HL-60/S4 treated with retinoic acid at 250 ng/mL for 4 days and 3 days (cell line): ENCODE measurements around the gene PDILT.

Source experiments
- in situ Hi-C: fragments of 300-500 bp; cut with MboI; formaldehyde crosslinking; loops from 2 replicates; pipeline ENCODE4 v1.7.0; 2022; ENCODE audit warnings: low sequenced_read_pairs

Gene PDILT

DNA sequence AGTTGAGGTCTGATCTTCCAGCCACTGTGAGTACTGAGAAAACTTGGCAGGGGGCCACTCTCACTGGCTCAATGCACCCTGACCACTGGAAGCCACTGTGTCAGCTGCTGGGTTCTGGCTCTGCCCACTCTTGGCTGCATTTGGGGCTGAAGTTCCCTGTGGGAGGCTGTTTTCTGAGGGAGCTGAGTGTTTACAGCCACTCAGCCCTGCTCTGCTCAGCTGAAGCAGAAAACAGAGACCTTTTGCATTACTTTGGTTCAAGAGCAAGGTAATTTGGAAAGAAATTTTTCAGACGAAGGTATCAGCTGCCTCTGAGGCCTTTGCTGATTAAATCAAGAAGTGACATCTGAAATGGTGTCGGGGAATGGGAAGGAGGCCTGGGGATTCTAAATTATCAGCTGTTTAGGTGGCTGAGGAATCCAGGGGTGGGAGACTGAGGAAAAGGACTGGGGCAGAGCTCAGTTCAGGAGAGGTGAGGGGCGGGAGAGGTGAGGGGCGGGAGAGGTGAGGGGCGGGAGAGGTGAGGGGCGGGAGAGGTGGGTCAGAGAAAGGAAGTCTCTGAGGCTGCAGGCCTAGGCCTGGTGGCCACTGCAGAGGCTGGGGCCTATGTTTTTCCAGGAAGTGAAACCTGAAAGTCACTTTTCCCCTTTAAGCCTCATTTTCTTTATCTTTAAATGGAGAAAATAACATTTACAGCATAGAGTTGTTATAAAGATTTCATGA, 5.0 kb upstream of the PDILT start, which contains the start of gene ACSM5:
TSS of gene ACSM5 (plus strand) at position 137 of the 723 bp plus-strand sequence. CDS start 1,951 bp downstream, outside the sequence.
- in situ Hi-C loops, result no loop called here

- in situ Hi-C loops, result no loop called here
These were observed 1.9 kb downstream of the PDILT start for GRCh38 chr16:20402651-20403050.

DNA sequence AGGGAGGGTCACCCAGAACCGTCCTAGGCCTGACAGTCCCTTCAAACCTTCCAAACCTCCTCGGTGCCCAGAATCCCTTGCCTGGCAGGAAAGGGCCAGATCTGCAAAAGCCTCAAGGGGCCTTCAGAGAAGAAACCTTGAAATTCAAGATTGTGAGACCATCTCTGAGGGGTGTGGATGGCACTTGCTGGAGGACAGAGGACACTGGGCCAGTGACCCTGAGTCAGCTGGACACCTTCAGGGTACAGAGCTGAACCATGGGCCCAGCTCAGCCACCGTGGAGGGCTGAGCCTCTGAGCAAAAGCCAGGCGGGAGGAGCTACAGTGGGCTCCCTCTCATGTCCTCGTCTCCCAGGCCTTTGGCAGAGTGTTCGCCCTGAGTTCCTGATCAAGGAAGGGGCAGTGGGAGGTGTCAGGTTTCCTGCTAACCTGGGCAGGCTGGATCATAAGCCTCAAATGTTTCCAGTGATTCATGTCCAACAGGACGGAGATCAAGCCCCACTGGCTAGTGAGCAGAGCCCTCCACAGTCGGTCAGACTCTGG, 3.0 kb downstream of the PDILT start:
- in situ Hi-C loops, result no loop called here

- in situ Hi-C loops, result no loop called here
These were observed 3.5 kb downstream of the PDILT start for GRCh38 chr16:20401066-20401465.

- in situ Hi-C loops, result no loop called here
These were observed 5.4 kb downstream of the PDILT start for GRCh38 chr16:20399185-20399584.

- in situ Hi-C loops, result no loop called here
These were observed 5.9 kb downstream of the PDILT start for GRCh38 chr16:20398603-20399002.

GRCh38 chr16:20397468-20398074, 7.0 kb downstream of the PDILT start:
- in situ Hi-C loops, result no loop called here

DNA sequence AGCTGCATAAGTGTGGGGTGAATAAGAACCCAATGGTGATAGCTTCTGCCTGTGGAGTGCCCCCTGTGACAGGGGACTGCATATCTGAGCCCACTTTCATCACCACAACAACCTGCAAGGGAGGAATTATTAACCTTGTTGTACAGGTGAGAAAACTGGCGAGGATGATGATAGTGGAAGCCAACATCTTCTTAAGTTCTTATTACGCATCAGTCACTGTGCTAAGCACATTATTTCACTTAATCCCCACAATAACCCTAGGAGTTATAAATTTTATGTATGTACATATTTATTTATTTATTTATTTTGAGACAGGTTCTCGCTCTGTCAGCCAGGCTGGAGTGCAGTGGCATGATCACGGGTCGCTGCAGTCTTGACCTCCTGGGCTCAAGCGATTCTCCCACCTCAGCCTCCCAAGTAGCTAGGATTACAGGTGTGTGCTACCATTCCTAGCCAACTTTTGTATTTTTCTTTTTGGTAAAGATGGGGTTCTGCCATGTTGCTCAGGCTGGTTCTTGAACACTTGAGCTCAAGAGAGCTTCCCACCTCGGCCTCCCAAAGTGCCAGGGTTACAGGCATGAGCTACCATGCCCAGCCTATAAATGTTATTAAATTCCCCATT, 7.6 kb downstream of the PDILT start:
- in situ Hi-C loops, result no loop called here

GRCh38 chr16:20395946-20396345, 8.6 kb downstream of the PDILT start:
- in situ Hi-C loops, result no loop called here

GRCh38 chr16:20393801-20394577, 10.5 kb downstream of the PDILT start:
- in situ Hi-C loops, result no loop called here

GRCh38 chr16:20391045-20391444, 13.5 kb downstream of the PDILT start:
- in situ Hi-C loops, result no loop called here

GRCh38 chr16:20388854-20389253, 15.7 kb downstream of the PDILT start:
- in situ Hi-C loops, result loop anchor here (10.0 kb wide), 1 partner anchor 494 kb away; no protein-coding TSS in a partner anchor

GRCh38 chr16:20387978-20388377, 16.6 kb downstream of the PDILT start:
- in situ Hi-C loops, result loop anchor here (10.0 kb wide), 1 partner anchor 493 kb away; no protein-coding TSS in a partner anchor

- in situ Hi-C loops, result loop anchor here (10.0 kb wide), 1 partner anchor 491 kb away; no protein-coding TSS in a partner anchor
These were observed 18.4 kb downstream of the PDILT start for GRCh38 chr16:20385844-20386832.

DNA sequence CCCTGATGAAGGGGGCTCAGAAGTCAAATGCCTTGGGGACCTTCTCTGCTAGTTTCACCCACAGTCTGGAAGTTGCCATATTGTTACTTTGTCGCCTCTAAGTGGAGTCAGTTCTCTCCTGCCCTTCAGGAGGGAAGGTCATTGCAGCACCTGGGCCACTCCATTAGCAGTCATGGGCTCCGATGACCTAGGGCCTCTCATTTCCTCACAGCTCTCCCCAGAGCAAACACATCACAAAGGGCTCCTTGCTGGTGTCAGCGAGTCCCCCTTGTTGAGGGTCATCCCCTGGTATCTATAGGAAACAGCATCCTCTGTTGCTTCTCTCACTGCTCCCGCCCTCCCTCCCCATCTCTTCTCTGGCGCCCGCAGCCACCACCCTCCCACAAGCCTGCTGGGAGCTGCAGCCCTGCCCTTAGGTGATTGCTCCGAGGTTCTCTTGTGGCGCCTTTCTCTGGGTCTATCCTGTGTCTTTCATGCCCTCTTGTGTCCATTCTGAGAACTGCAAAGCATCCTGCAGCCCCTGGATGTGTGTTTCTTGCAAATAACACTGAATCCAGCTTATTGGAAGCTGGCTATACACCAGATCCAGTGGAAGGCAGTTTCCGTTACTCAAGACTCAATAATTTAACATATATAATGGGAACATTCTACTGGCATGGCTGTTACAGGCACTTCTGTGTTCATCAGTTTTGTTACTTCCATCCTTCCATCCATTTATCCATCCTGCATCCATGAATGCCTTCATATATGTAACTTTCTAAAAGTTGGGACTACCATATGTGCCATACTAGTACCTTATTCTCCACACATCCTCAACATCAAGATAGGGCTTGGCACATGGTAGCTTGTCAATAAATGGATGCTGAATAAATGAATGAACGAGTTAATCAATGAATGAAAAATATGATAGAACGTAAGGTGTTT, 21.2 kb downstream of the PDILT start:
- in situ Hi-C loops, result loop anchor here (10.0 kb wide), 1 partner anchor 489 kb away; no protein-coding TSS in a partner anchor

- in situ Hi-C loops, result loop anchor here (10.0 kb wide), 1 partner anchor 488 kb away; no protein-coding TSS in a partner anchor
These were observed 22.2 kb downstream of the PDILT start for GRCh38 chr16:20382202-20382948.

DNA sequence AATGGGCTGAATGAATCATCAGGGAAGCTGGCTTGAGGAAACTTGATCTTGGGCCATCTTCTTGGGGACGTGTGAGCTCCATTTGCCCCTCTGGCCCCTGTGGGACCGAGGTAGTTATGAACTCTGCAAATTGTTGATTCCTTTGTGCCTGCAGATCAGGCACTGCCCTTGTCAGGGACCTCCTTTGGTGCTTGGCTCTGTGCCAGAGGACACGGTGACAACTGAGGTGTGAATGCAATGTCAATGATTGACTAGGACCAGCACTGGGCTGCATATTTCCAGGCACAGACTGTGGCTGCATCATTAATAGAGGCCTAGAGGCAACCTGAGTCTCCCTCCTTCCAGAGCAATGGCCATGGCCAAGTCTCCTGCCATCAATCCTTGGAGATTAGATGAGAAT, 23.8 kb downstream of the PDILT start:
- in situ Hi-C loops, result loop anchor here (10.0 kb wide), 1 partner anchor 486 kb away; no protein-coding TSS in a partner anchor

DNA sequence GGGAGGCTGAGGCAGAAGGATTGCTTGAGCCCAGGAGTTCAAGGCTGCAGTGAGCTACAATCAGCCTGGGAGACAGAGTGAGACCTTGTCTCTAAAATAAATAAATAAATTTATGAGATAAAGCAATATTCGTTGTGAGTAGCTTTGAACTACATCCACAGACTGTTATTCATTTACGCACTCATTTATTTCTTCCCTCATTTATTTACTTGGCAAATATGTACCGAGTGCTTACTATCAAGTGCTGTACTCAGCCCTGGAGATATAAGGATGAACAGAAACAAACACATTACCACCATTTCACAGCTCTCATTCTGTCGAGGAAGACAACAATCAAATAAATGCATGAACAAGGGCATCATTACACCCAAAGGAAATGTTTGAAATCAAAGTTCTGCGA, 27.4 kb downstream of the PDILT start:
- in situ Hi-C loops, result no loop called here
